Suprapubic skin (tissue), 3 donors: ENCODE results near the gene SRMS.

ENCODE experiments used
- CTCF ChIP-seq, 2 donors: fragments of 200-600 bp in 1 of 2; fragments of 450-650 bp in 1 of 2; sonication (generic) in 1 of 2; IDR thresholded peaks; one replicate each; pipeline ENCODE4 v1.5.1; 2016 to 2019; ENCODE audit warnings: antibody characterized with exemption in 2 of 2, mild to moderate bottlenecking in 1 of 2, moderate library complexity in 1 of 2
- EP300 ChIP-seq: sonication (generic); formaldehyde crosslinking; IDR thresholded peaks from one replicate; pipeline ENCODE4 v1.6.1; 2017; ENCODE audit warnings: antibody characterized with exemption
- POLR2A ChIP-seq, 2 donors: fragments of 450-650 bp; IDR thresholded peaks; one replicate each; pipeline ENCODE4 v1.6.1; 2017; ENCODE audit warnings: antibody characterized with exemption in 2 of 2, mild to moderate bottlenecking in 2 of 2, moderate library complexity in 2 of 2

DNA sequence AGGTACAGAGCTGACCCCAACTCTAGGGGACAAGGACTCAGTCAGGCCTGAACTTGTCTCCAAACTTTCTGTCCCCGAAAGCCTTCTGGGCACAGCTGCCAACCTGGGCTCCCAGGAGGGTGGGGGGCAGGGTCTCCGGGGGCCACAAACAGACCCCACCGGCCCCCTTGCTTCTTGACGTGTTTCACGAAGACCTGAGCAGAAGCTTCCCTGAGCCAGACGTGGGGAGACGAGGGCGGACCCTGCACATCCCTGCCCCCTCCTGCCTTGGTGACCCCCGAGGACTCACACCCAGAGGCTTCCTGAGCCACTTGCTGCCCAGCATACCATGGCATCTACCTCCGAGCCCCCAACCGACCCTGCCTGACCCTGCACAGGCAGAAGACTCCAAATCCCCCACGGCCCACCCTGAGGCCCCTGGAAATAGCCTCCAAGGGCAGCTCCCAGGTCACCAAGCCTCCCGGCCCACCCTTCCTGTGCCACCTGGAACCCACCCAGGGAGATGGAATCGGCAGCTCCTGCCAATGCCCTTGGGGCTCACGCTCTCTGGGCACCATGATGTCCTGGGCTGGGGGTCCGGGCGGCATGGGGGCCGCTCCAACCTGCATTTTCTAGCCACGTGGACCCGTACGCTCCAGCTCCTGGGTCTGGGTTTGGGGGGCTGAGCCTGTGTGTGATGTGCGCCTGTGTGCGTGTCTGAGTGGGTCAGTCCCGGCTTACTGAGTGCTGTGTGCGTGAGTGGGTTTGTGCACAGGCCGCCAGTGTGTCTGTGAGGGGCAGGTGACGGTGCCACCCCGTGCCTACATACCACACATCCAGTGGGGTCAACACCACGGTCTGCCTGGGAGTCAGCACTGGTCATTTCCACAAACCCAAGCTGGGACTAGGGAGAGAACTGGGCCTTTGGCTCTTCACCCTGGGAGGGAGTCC is 7.8 kb downstream of the SRMS start:
- TF ChIP-seq CTCF (IDR thresholded peaks at IDR 0.05) (no peak), POLR2A (IDR thresholded peaks at IDR 0.05) (no peak), EP300 (no peak)
